OCI-LY1 (cell line): ENCODE results near the gene SELENOP.

Experiments
- H2AFZ ChIP-seq: fragments of 200-600 bp; sonication (generic), shearing (Covaris generic); 2 replicates; pipeline ENCODE4 v1.6.0; 2014; ENCODE audit warnings: antibody characterized with exemption, mild to moderate bottlenecking, low read length
- H3F3A ChIP-seq: fragments of 200-600 bp; sonication (generic), shearing (Covaris generic); 2 replicates; pipeline ENCODE4 v1.6.0; 2014; ENCODE audit warnings: mild to moderate bottlenecking, antibody characterized with exemption, low read length, moderate library complexity; ENCODE audit not compliant: insufficient read depth
- H3K27ac ChIP-seq: fragments of 200-600 bp; sonication (generic); 2 replicates; pipeline ENCODE4 v1.5.1; 2014; ENCODE audit warnings: low read length, mixed run types, mild to moderate bottlenecking, low read depth; ENCODE audit not compliant: poor library complexity, severe bottlenecking
- H3K27me3 ChIP-seq: fragments of 200-600 bp; sonication (generic); 2 replicates; pipeline ENCODE4 v1.6.0; 2014; ENCODE audit warnings: antibody characterized with exemption, mild to moderate bottlenecking, low read length, moderate library complexity; ENCODE audit not compliant: insufficient read depth
- H3K36me3 ChIP-seq: fragments of 200-600 bp; sonication (generic); 2 replicates; pipeline ENCODE4 v1.6.1; 2014; ENCODE audit warnings: mild to moderate bottlenecking, antibody characterized with exemption, low read length, moderate library complexity, mixed read lengths; ENCODE audit not compliant: insufficient read depth
- H3K4me1 ChIP-seq: fragments of 200-600 bp; sonication (generic); 2 replicates; pipeline ENCODE4 v1.5.1; 2014; ENCODE audit warnings: mild to moderate bottlenecking, low read length, moderate library complexity; ENCODE audit not compliant: insufficient read depth, severe bottlenecking
- H3K4me2 ChIP-seq: fragments of 200-600 bp; sonication (generic), shearing (Covaris generic); 2 replicates; pipeline ENCODE4 v1.6.1; 2014; ENCODE audit warnings: low read length
- H3K4me3 ChIP-seq: fragments of 200-600 bp; sonication (generic); 2 replicates; pipeline ENCODE4 v1.5.1; 2014; ENCODE audit warnings: low read length, low read depth, mild to moderate bottlenecking, mixed read lengths; ENCODE audit not compliant: poor library complexity, severe bottlenecking
- H3K79me2 ChIP-seq: fragments of 200-600 bp; shearing (Covaris generic); 2 replicates; pipeline ENCODE4 v1.6.1; 2016; ENCODE audit warnings: mixed run types, low read length, mixed read lengths; ENCODE audit not compliant: insufficient read depth
- H3K9ac ChIP-seq: fragments of 200-600 bp; sonication (generic), shearing (Covaris generic); 2 replicates; pipeline ENCODE4 v1.6.1; 2014; ENCODE audit warnings: mild to moderate bottlenecking, low read length, mixed read lengths
- H3K9me2 ChIP-seq: fragments of 200-600 bp; sonication (generic), shearing (Covaris generic); 2 replicates; pipeline ENCODE4 v1.6.1; 2014; ENCODE audit warnings: low read depth, mild to moderate bottlenecking, low read length, mixed read lengths
- H3K9me3 ChIP-seq: fragments of 200-600 bp; shearing (Covaris generic); 2 replicates; pipeline ENCODE4 v1.6.1; 2014; ENCODE audit warnings: low read length, mixed read lengths
- H4K20me1 ChIP-seq: fragments of 200-600 bp; sonication (generic), shearing (Covaris generic); 2 replicates; pipeline ENCODE4 v1.6.0; 2016; ENCODE audit warnings: mild to moderate bottlenecking, low read length; ENCODE audit not compliant: insufficient read depth
- EZH2 ChIP-seq: fragments of 200-600 bp; sonication (generic), shearing (Covaris generic); IDR thresholded peaks from 2 replicates; pipeline ENCODE4 v1.8.0; 2017; ENCODE audit warnings: borderline replicate concordance, mixed run types, mild to moderate bottlenecking, antibody characterized with exemption, low read length, moderate library complexity, mixed read lengths
- TF ChIP-seq, protein P1 (sequence below): fragments of 200-600 bp; sonication (generic), shearing (Covaris generic); IDR thresholded peaks from 2 replicates; pipeline ENCODE4 v1.5.1; 2017; ENCODE audit warnings: mild to moderate bottlenecking, antibody characterized with exemption, low read length, moderate library complexity, mixed read lengths

SELENOP gene

DNA sequence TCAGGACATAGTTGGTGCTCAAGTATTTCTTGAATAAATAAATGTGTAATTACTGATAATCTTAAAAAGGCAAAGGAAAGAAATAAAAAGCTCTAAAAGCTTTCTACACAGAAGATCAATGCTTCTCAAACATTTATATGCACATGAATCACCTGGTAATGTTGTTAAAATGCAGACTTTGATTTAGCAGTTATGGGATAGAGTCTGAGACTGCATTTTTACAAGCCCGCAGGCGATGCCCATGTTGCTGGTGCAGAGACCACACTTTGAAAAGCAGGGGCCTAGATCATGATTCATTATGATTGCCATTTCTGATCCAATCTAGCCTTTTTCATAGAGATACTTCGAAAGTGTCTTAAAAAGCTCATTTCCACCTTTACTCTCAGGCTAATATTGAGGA, 58.6 kb downstream of the SELENOP start:
- no peaks in the 10 kb centered on the region for H4K20me1 ChIP-seq
- H3K27ac ChIP-seq = no peak overlapping the region
- H3F3A ChIP-seq = no peaks in the 10 kb centered on the region
- no peak overlapping the region for H2AFZ ChIP-seq
- H3K9me2 ChIP-seq = no peaks in the 10 kb centered on the region
- peaks cover 24% of the 10 kb centered on the region for H3K4me1 ChIP-seq
- TF ChIP-seq, protein P1, sequence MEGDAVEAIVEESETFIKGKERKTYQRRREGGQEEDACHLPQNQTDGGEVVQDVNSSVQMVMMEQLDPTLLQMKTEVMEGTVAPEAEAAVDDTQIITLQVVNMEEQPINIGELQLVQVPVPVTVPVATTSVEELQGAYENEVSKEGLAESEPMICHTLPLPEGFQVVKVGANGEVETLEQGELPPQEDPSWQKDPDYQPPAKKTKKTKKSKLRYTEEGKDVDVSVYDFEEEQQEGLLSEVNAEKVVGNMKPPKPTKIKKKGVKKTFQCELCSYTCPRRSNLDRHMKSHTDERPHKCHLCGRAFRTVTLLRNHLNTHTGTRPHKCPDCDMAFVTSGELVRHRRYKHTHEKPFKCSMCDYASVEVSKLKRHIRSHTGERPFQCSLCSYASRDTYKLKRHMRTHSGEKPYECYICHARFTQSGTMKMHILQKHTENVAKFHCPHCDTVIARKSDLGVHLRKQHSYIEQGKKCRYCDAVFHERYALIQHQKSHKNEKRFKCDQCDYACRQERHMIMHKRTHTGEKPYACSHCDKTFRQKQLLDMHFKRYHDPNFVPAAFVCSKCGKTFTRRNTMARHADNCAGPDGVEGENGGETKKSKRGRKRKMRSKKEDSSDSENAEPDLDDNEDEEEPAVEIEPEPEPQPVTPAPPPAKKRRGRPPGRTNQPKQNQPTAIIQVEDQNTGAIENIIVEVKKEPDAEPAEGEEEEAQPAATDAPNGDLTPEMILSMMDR = no peak
- no peak for TF ChIP-seq EZH2
- H3K9me3 ChIP-seq = no peaks in the 10 kb centered on the region
- H3K4me3 ChIP-seq = no peak overlapping the region
- H3K27me3 ChIP-seq = no peaks in the 10 kb centered on the region
- H3K4me2 ChIP-seq = no peak overlapping the region
- H3K79me2 ChIP-seq = no peaks in the 10 kb centered on the region
- H3K9ac ChIP-seq = no peak overlapping the region
- no peaks in the 10 kb centered on the region for H3K36me3 ChIP-seq

DNA sequence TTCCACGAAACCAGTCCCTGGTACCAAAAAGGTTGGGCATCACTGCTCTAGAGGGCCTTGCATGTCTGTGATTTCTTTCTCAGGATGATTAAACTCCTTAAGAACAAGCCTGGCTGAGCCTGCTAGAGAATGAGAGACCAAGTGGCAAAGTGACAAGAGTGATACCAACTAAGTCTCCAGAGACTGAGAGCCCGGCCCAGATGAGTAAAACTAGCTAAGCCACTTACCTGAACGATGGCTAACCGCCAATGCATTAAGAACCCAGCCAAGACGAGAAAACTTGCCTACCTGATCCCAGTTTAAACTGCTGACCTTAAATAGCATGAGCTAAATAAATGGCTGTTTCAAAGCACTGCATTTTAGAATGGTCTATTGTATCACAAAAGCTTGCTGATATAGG, 60.6 kb downstream of the SELENOP start:
- no peaks in the 10 kb centered on the region for H3K9me2 ChIP-seq
- H3K4me3 ChIP-seq = no peak overlapping the region
- H3K27me3 ChIP-seq = no peaks in the 10 kb centered on the region
- no peaks in the 10 kb centered on the region for H3K36me3 ChIP-seq
- H3K4me1 ChIP-seq = peaks cover 37% of the 10 kb centered on the region
- no peak for TF ChIP-seq EZH2
- TF ChIP-seq, protein P1 = no peak
- no peaks in the 10 kb centered on the region for H3F3A ChIP-seq
- peak overlapping the region; percentile 13 for H3K27ac ChIP-seq
- H2AFZ ChIP-seq = no peak overlapping the region
- H3K9me3 ChIP-seq = no peaks in the 10 kb centered on the region
- no peaks in the 10 kb centered on the region for H4K20me1 ChIP-seq
- H3K9ac ChIP-seq = no peak overlapping the region
- no peak overlapping the region for H3K4me2 ChIP-seq
- no peaks in the 10 kb centered on the region for H3K79me2 ChIP-seq

DNA sequence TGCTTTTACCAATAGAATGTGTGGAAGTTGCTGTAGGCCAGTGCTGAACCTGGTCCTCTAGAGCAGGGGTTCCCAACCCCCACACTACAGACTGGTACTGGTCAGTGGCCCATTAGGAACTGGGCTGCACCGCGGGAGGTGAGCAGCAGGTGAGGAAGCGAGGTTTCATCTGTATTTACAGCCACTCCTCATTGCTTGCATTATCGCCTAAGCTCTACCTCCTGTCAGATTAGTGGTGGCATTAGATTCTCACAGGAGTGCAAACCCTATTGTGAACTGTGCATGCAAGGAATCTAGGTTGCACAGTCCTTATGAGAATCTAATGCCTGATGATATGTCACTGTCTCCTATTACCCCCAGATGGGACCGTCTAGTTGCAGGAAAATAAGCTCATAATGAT, 61.2 kb downstream of the SELENOP start:
- Histone ChIP-seq H3K4me2 (no peak overlapping the region), H4K20me1 (no peaks in the 10 kb centered on the region)

More for the DNA sequence above, 61.2 kb downstream of the SELENOP start:
- no peak for TF ChIP-seq EZH2
- TF ChIP-seq, protein P1 = no peak
- Histone ChIP-seq H3K4me1 (peaks cover 38% of the 10 kb centered on the region), H3K9me3 (no peaks in the 10 kb centered on the region), H3F3A (no peaks in the 10 kb centered on the region), H3K4me3 (no peak overlapping the region), H3K9ac (no peak overlapping the region), H3K27me3 (no peaks in the 10 kb centered on the region), H3K9me2 (no peaks in the 10 kb centered on the region), H3K36me3 (no peaks in the 10 kb centered on the region), H2AFZ (no peak overlapping the region), H3K27ac (peak overlapping the region; percentile 55), H3K79me2 (no peaks in the 10 kb centered on the region)
